ENCODE results near the gene PRMT5.

The PRMT5 gene

GRCh38 chr14:22883173-22883976 is 45.8 kb downstream of the PRMT5 start, which contains the start of gene REM2:
REM2 (plus strand) TSS chr14:22883222; CDS start chr14:22883288, 66 bp downstream.
- TF ChIP-seq GATA1 (IDR thresholded peaks at IDR 0.05; ENCODE audit: low read depth, low read length) = no peak
- DNase-seq = no peak

GRCh38 chr14:22882529-22883172 is 46.5 kb downstream of the PRMT5 start:
- TF ChIP-seq GATA1 (IDR thresholded peaks at IDR 0.05; ENCODE audit: low read depth, low read length) = no peak
- DNase-seq = peak in 1 of 2 experiments; percentile 50

GRCh38 chr14:22882064-22882463 is 47.1 kb downstream of the PRMT5 start:
- no peak for DNase-seq
- TF ChIP-seq POLR2A (IDR thresholded peaks at IDR 0.05; ENCODE audit: low read length) (no peak), GATA1 (IDR thresholded peaks at IDR 0.05; ENCODE audit: low read depth, low read length) (no peak)

GRCh38 chr14:22878271-22879246 is 50.6 kb downstream of the PRMT5 start:
- no peak for TF ChIP-seq GATA1 (IDR thresholded peaks at IDR 0.05; ENCODE audit: low read depth, low read length)
- TF ChIP-seq POLR2A (IDR thresholded peaks at IDR 0.05; ENCODE audit: low read length) = no peak
- no peak for DNase-seq

- TF ChIP-seq GATA1 (IDR thresholded peaks at IDR 0.05; ENCODE audit: low read depth, low read length) = no peak
- no peak for TF ChIP-seq POLR2A (IDR thresholded peaks at IDR 0.05; ENCODE audit: low read length)
- no peak for DNase-seq
Measured at GRCh38 chr14:22877000-22877501, 52.1 kb downstream of the PRMT5 start.

- TF ChIP-seq GATA1 (IDR thresholded peaks at IDR 0.05; ENCODE audit: low read depth, low read length) = no peak
- no peak for TF ChIP-seq POLR2A (IDR thresholded peaks at IDR 0.05; ENCODE audit: low read length)
- DNase-seq = no peak
Measured at GRCh38 chr14:22875748-22876319, 53.3 kb downstream of the PRMT5 start.

- TF ChIP-seq POLR2A (IDR thresholded peaks at IDR 0.05; ENCODE audit: low read length) = no peak
- no peak for TF ChIP-seq GATA1 (IDR thresholded peaks at IDR 0.05; ENCODE audit: low read depth, low read length)
- DNase-seq = no peak
Measured at GRCh38 chr14:22875003-22875747, 54.0 kb downstream of the PRMT5 start.

GRCh38 chr14:22872833-22873520 is 56.2 kb downstream of the PRMT5 start:
- no peak for DNase-seq
- TF ChIP-seq GATA1 (IDR thresholded peaks at IDR 0.05; ENCODE audit: low read depth, low read length) (no peak), POLR2A (IDR thresholded peaks at IDR 0.05; ENCODE audit: low read length) (no peak)

- no peak for TF ChIP-seq POLR2A (IDR thresholded peaks at IDR 0.05; ENCODE audit: low read length)
- TF ChIP-seq GATA1 (IDR thresholded peaks at IDR 0.05; ENCODE audit: low read depth, low read length) = no peak
- peak; percentile 78 to 91 for DNase-seq
Measured at GRCh38 chr14:22872033-22872832, 56.9 kb downstream of the PRMT5 start.

- TF ChIP-seq GATA1 (IDR thresholded peaks at IDR 0.05; ENCODE audit: low read depth, low read length) (no peak), POLR2A (IDR thresholded peaks at IDR 0.05; ENCODE audit: low read length) (peak; percentile 93)
- DNase-seq = peak; percentile 94 to 95
Measured at GRCh38 chr14:22871224-22872032, 57.7 kb downstream of the PRMT5 start, which contains the start of gene LRP10. LRP10 (plus strand) TSS chr14:22871740; CDS start chr14:22872304, 564 bp downstream.

Measured in erythroblast (primary cell).